ENCODE results near the gene METTL17. TPM values are rescaled to one million over a fixed set of nuclear protein-coding genes. Genes with fewer than 3 reads are reported as not detected.
"Not testable (repeated sequence)": the region's sequence is repeated elsewhere in the genome, so short reads cannot be mapped to it uniquely, and the experiment has no call there.

Gene METTL17
- total RNA-seq, 2 experiments from 2014 or later: 89.3 to 90.0 TPM

DNA sequence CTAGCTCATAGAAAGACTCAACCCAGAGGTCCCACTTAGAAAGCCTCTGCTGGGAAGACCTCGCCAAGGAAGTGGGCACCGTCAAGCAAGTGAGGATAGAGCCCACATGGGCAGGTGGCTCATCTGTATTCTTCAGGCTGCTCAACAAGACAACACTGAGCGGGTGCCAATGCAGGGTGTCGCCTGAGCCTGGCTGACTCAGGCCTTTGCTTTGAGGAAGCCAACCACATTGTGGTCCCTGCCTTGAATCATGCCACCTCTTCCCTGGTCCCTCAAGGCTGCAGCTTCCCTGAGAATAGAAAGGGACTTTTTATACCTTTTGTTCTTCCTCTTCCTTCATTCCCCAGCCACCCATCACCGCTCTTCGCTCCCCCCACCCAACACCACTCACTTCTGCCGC lies 47.0 kb downstream of the METTL17 start:
- intact Hi-C loops (cut with DNase I, micrococcal nuclease): loop anchor here in 1 of 2 experiments (1.0 kb wide), 1 partner anchor 21 kb away; no protein-coding TSS in a partner anchor
- Mint-ChIP-seq H3K27ac (no peak overlapping the region), H3K27me3 (no peaks in the 10 kb centered on the region), H3K36me3 (ENCODE audit: low read depth) (no peaks in the 10 kb centered on the region), H3K4me3 (no peak overlapping the region), H3K4me1 (no peaks in the 10 kb centered on the region), H3K9me3 (ENCODE audit: low read depth) (no peaks in the 10 kb centered on the region)
- ChIA-PET CTCF (interaction anchor here (1.2 to 3.0 kb wide), 3 partner anchors 22 to 28 kb away, joined by 3 to 17 read pairs (median 3); no protein-coding TSS in a partner anchor), POLR2A (interaction anchor here (0.6 kb wide), 2 partner anchors 9 to 450 kb away, joined by 3 read pairs; no protein-coding TSS in a partner anchor)
- ATAC-seq (peak; percentile 47), DNase-seq (peak; percentile 11)

DNA sequence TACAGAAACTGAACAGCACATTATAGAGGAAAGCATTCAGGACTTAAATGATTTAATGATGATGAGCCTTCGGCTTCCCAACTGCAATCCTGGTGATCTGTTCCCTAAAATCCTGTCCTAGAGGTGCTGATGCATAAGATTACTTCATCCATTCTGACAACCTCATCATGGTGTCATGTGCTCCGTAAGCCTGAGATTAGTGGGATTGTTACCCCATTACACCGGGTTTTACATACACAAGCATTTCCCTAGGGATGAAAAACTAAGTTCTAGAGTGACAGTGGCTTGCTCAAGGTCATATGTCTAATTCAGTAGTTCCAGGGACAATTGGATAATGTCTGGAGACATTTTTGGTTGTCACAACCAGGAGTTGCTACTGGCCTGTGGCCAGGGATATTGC lies 47.4 kb downstream of the METTL17 start:
- no peaks in the 10 kb centered on the region for H3K27me3 Mint-ChIP-seq
- DNase-seq: no peak
- CTCF ChIA-PET: interaction anchor here (0.8 to 1.2 kb wide), 3 partner anchors 22 to 66 kb away, joined by 3 to 4 read pairs (median 4); no protein-coding TSS in a partner anchor
- no peak for ATAC-seq
- H3K4me1 Mint-ChIP-seq: no peaks in the 10 kb centered on the region
- no peaks in the 10 kb centered on the region for H3K9me3 Mint-ChIP-seq (ENCODE audit: low read depth)
- intact Hi-C loops (cut with DNase I, micrococcal nuclease): no loop called here
- H3K36me3 Mint-ChIP-seq (ENCODE audit: low read depth): no peaks in the 10 kb centered on the region
- H3K4me3 Mint-ChIP-seq: no peak overlapping the region
- POLR2A ChIA-PET: interaction anchor here (0.6 kb wide), 1 partner anchor 10 kb away, joined by 3 read pairs; no protein-coding TSS in a partner anchor
- no peak overlapping the region for H3K27ac Mint-ChIP-seq

DNA sequence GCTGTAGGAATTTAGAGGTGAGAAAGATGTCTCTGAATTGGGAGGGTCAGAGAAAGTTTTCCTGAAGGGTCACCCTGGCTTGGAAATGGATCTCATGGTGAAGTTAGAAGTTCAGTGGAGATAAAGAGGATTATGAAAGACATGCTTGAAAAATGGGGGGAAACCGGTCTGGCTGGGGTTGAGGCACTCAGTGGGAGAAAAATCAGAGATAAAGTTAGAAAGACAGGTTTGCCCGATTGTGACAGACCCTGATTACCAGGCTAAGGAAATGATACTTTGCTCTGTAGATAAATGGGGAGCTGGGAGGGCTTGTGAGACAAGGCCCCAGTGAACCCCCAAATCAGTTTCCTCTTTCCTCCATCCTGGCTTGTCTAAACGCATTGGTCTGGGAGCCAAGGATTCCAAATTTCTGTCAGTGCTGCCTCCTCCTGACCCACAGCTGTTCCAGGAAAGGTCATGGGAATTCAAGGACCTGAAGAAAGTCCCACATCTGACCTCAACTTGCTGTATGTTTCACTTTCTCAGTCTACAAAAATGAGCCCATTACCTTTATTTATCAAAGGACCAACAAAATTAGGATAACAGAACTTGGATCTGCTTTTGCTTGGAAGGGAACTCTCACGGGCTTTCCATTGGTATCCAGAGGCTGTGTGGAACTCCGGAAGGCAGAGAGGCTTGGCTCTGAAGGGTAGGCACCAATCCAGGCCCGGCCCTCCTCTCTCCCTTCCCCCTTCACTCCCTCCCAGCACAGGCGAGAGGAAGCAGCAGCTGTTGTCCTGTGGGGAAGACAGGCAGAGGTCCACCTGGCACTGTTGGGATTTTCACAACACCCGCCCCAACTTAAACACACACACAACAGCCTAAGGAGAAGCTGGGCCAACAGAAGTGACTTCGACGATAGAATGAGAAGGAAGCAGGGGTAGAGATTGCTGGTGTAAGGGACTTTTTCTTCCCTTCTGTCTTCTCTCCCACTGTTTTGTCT lies 49.0 kb downstream of the METTL17 start:
- Mint-ChIP-seq H3K27ac (no peak overlapping the region), H3K27me3 (peaks cover 5% of the 10 kb centered on the region), H3K4me3 (no peak overlapping the region), H3K36me3 (ENCODE audit: low read depth) (no peaks in the 10 kb centered on the region), H3K4me1 (no peaks in the 10 kb centered on the region), H3K9me3 (ENCODE audit: low read depth) (no peaks in the 10 kb centered on the region)
- ATAC-seq (no peak), DNase-seq (no peak)
- CTCF ChIA-PET: interaction anchor here (2.4 to 3.9 kb wide), 3 partner anchors 11 to 26 kb away, joined by 12 to 84 read pairs (median 16); no protein-coding TSS in a partner anchor
- POLR2A ChIA-PET: no interaction called here
- intact Hi-C loops (cut with DNase I, micrococcal nuclease): no loop called here

DNA sequence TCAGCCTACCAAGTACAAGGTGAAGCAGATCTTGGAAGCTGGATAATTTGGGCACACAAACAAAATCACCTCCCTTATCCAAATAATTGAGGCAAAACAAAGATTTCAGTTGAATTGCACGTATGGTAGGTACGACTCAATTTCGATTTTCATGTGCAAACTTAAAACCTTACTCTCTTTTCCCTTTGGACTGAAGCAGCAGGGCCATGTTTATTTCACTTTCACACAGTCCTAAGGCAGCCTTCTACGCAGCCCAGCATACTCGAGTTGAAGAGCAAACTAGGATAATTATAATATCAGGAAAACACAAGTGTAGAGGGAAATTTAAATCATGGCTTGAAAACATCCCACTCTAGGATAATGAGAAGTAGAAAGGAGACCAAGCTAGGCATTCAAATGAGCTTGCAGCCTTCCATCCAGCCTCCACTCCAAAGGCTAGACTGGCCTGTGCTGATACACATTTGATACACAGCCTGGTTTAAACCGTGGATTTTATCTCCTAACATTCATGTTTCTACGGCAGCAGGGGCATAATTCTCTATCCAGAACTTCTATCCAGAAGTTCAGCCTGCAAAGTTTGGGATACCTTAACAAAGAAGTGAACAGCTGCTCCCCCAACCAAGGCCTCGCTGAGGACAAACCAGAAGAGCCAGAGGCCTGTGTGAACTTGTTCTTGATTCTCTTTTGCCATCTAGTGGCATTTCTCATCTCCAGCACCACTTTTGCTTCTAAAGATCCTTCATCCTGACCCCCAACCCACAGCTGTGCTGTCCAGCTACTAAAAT lies 50.0 kb downstream of the METTL17 start:
- intact Hi-C loops (cut with DNase I, micrococcal nuclease): loop anchor here (1.0 to 2.0 kb wide), 2 partner anchors 25 to 183 kb away; no protein-coding TSS in a partner anchor
- DNase-seq (peak; percentile 29), ATAC-seq (peak; percentile 75)
- H3K4me1 Mint-ChIP-seq: peaks cover 6% of the 10 kb centered on the region
- ChIA-PET CTCF (interaction anchor here (0.6 to 3.9 kb wide), 15 partner anchors 10 to 68 kb away, joined by 3 to 84 read pairs (median 4); no protein-coding TSS in a partner anchor), POLR2A (interaction anchor here (0.6 kb wide), 1 partner anchor 26 kb away, joined by 7 read pairs; no protein-coding TSS in a partner anchor)
- no peaks in the 10 kb centered on the region for H3K9me3 Mint-ChIP-seq (ENCODE audit: low read depth)
- no peak overlapping the region for H3K27ac Mint-ChIP-seq
- peaks cover 5% of the 10 kb centered on the region for H3K27me3 Mint-ChIP-seq
- no peak overlapping the region for H3K4me3 Mint-ChIP-seq
- no peaks in the 10 kb centered on the region for H3K36me3 Mint-ChIP-seq (ENCODE audit: low read depth)

DNA sequence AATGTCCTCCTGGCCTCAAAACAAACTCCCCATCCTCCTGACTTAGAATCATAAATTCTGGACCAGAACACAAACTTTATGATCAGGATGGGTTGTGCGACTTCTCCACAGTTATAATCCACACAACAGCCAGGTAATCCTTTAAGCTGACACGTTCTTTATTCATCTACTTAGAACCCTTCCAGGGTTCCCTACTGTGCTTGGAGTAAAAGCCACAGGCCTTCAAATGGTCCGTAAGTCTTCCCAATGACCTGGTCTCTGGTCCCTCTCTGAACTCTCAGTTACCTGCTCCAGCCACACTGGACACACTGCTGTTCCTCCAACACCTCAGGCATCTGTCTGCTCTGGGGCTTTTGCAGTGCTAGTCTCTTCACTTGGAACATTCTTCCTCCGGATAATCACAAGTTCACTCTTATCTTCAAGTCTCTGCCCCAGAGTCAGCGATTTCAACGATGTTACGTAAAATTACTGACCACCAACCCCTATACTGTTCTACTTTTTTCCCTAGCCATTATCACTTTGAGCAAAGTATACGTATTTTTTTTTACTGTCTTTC lies 50.7 kb downstream of the METTL17 start:
- CTCF ChIA-PET: interaction anchor here (0.7 to 3.9 kb wide), 13 partner anchors 10 to 69 kb away, joined by 3 to 84 read pairs (median 5); no protein-coding TSS in a partner anchor
- DNase-seq: no peak
- ATAC-seq: no peak
- Mint-ChIP-seq H3K27ac (no peak overlapping the region), H3K4me3 (no peak overlapping the region), H3K27me3 (peaks cover 5% of the 10 kb centered on the region), H3K4me1 (peaks cover 6% of the 10 kb centered on the region), H3K36me3 (ENCODE audit: low read depth) (no peaks in the 10 kb centered on the region), H3K9me3 (ENCODE audit: low read depth) (no peaks in the 10 kb centered on the region)
- POLR2A ChIA-PET: interaction anchor here (0.6 kb wide), 1 partner anchor 26 kb away, joined by 7 read pairs; no protein-coding TSS in a partner anchor
- intact Hi-C loops (cut with DNase I, micrococcal nuclease): loop anchor here (1.0 to 2.0 kb wide), 2 partner anchors 26 to 184 kb away; no protein-coding TSS in a partner anchor

DNA sequence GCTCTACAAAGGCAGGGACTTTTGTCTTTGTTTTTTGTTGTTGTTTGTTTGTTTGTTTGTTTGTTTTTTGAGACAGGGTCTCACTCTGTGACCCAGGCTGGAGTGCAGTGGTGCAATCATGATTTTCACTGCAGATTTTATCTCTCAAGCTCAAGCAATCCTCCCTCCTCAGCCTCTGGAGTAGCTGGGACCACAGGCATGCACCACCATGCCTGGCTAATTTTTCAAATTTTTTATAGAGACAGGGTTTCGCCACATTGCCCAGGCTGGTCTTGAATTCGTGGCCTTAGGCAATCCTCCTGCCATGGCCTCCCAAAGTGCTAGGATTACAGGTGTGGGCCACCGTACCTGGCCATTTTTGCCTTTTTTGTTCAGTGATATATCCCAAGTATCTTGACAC lies 51.2 kb downstream of the METTL17 start:
- H3K27ac Mint-ChIP-seq; ATAC-seq; H3K36me3 Mint-ChIP-seq (ENCODE audit: low read depth); POLR2A ChIA-PET; H3K4me3 Mint-ChIP-seq; H3K4me1 Mint-ChIP-seq; DNase-seq; H3K9me3 Mint-ChIP-seq (ENCODE audit: low read depth); H3K27me3 Mint-ChIP-seq: not testable (repeated sequence)
- intact Hi-C loops (cut with DNase I, micrococcal nuclease): loop anchor here (1.0 to 2.0 kb wide), 2 partner anchors 27 to 184 kb away; no protein-coding TSS in a partner anchor
- CTCF ChIA-PET: interaction anchor here (0.8 to 3.9 kb wide), 8 partner anchors 8 to 168 kb away, joined by 3 to 84 read pairs (median 4); no protein-coding TSS in a partner anchor

DNA sequence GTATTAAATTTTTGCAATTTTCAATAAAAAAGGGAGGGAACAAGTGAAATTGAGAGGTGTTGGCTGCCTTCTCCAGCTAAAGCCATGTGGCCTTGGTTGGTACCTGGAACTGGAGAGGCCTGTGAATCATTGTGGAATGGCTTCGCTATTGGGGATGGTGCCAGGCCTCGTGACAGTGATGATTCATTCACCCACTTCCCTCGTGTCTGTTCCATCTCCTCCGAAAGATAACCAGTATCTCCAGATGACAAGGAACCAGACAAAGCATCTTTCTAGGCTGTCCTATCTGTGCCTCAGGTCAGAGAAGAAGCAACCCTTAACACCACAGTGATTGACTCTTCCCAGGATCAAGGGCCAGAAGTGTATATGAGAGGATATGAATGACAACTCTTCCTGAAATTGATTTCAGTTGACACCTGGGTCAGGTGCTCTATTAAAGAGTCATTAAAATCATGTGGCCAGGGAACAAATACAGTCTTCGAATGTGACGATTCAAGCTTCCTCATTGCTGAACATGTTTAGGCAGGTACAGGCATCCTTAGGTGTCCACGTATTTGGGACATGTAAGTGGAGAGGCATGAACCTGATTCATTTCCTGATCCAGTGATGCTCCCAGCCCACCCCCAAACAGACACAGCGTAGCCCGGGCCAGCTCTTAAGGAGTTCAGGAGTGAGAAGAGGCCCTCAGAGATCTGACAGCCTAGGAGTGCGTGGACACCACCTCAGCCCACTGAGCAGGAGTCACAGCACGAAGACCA lies 52.1 kb downstream of the METTL17 start, which contains the start of gene RNASE7:
Gene RNASE7 (plus strand): TSS at position 687 of the 758 bp plus-strand sequence. CDS start 631 bp downstream, outside the sequence.
- intact Hi-C loops (cut with DNase I, micrococcal nuclease): loop anchor here in 1 of 2 experiments (2.0 kb wide), 1 partner anchor 185 kb away; no protein-coding TSS in a partner anchor
- Mint-ChIP-seq H3K36me3 (ENCODE audit: low read depth) (no peaks in the 10 kb centered on the region), H3K27me3 (peaks cover 5% of the 10 kb centered on the region), H3K27ac (no peak within 1 kb of the TSS), H3K4me1 (peaks cover 6% of the 10 kb centered on the region), H3K4me3 (no peak within 1 kb of the TSS), H3K9me3 (ENCODE audit: low read depth) (no peaks in the 10 kb centered on the region)
- ChIA-PET CTCF (interaction anchor here (0.8 to 3.9 kb wide), 4 partner anchors 8 to 168 kb away, joined by 4 to 84 read pairs (median 10); no protein-coding TSS in a partner anchor), POLR2A (no interaction called here)
- DNase-seq (no peak), ATAC-seq (no peak)

DNA sequence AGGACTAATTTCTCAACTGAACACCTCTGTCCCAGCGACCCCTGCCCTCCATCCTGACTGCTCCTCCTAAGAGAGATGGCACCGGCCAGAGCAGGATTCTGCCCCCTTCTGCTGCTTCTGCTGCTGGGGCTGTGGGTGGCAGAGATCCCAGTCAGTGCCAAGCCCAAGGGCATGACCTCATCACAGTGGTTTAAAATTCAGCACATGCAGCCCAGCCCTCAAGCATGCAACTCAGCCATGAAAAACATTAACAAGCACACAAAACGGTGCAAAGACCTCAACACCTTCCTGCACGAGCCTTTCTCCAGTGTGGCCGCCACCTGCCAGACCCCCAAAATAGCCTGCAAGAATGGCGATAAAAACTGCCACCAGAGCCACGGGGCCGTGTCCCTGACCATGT lies 53.1 kb downstream of the METTL17 start:
- ATAC-seq: no peak
- POLR2A ChIA-PET: no interaction called here
- no peak overlapping the region for H3K27ac Mint-ChIP-seq

DNA sequence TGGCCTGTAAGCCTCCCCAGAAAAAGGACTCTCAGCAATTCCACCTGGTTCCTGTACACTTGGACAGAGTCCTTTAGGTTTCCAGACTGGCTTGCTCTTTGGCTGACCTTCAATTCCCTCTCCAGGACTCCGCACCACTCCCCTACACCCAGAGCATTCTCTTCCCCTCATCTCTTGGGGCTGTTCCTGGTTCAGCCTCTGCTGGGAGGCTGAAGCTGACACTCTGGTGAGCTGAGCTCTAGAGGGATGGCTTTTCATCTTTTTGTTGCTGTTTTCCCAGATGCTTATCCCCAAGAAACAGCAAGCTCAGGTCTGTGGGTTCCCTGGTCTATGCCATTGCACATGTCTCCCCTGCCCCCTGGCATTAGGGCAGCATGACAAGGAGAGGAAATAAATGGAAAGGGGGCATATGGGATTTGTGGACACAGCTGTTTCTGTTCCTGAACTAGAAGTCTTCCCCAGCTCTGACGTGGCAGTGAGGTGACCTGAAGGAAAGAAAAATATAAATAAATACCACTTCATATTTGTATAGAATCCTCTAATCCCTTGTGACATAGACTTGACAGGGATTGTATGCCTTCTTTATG lies 53.7 kb downstream of the METTL17 start:
- no peak for DNase-seq
- H3K4me1 Mint-ChIP-seq: peaks cover 6% of the 10 kb centered on the region
- no peak overlapping the region for H3K4me3 Mint-ChIP-seq
- no peaks in the 10 kb centered on the region for H3K9me3 Mint-ChIP-seq (ENCODE audit: low read depth)
- POLR2A ChIA-PET: no interaction called here
- no peaks in the 10 kb centered on the region for H3K36me3 Mint-ChIP-seq (ENCODE audit: low read depth)
- H3K27me3 Mint-ChIP-seq: peaks cover 6% of the 10 kb centered on the region
- no peak for ATAC-seq
- intact Hi-C loops (cut with DNase I, micrococcal nuclease): no loop called here
- CTCF ChIA-PET: interaction anchor here (0.6 to 3.0 kb wide), 8 partner anchors 10 to 149 kb away, joined by 3 to 24 read pairs (median 4); no protein-coding TSS in a partner anchor
- H3K27ac Mint-ChIP-seq: no peak overlapping the region

More for the DNA sequence above, 53.1 kb downstream of the METTL17 start:
- peaks cover 6% of the 10 kb centered on the region for H3K4me1 Mint-ChIP-seq
- intact Hi-C loops (cut with DNase I, micrococcal nuclease): no loop called here
- CTCF ChIA-PET: interaction anchor here (1.0 to 3.0 kb wide), 3 partner anchors 11 to 39 kb away, joined by 3 to 24 read pairs (median 6); no protein-coding TSS in a partner anchor
- no peak overlapping the region for H3K4me3 Mint-ChIP-seq
- H3K36me3 Mint-ChIP-seq (ENCODE audit: low read depth): no peaks in the 10 kb centered on the region
- no peaks in the 10 kb centered on the region for H3K9me3 Mint-ChIP-seq (ENCODE audit: low read depth)
- DNase-seq: no peak
- H3K27me3 Mint-ChIP-seq: peaks cover 5% of the 10 kb centered on the region
